ENCODE results near the gene ATXN2. TPM values are rescaled to one million over a fixed set of nuclear protein-coding genes. Genes with fewer than 3 reads are reported as not detected.
A peak's percentile ranks its signal among the peaks of the same experiment; 100 is the strongest.

Gene ATXN2
- total RNA-seq, 2 experiments from 2014 or later = 44.2 to 47.9 TPM

- Mint-ChIP-seq H3K4me3 (no peak overlapping the region), H3K36me3 (ENCODE audit: low read depth) (peaks cover 26% of the 10 kb centered on the region)
- POLR2A ChIA-PET = interaction anchor here (1.1 kb wide), 1 partner anchor 20 kb away, joined by 3 read pairs; no protein-coding TSS in a partner anchor
Measured at GRCh38 chr12:111431772-111432171, 167.3 kb downstream of the ATXN2 start.

GRCh38 chr12:111430433-111431353 is 168.4 kb downstream of the ATXN2 start:
- Mint-ChIP-seq H3K27me3 (no peaks in the 10 kb centered on the region), H3K4me3 (peak overlapping the region; percentile 71), H3K4me1 (peaks cover 93% of the 10 kb centered on the region), H3K36me3 (ENCODE audit: low read depth) (peaks cover 22% of the 10 kb centered on the region), H3K27ac (peak overlapping the region; percentile 97), H3K9me3 (ENCODE audit: low read depth) (no peaks in the 10 kb centered on the region)
- intact Hi-C loops (cut with DNase I, micrococcal nuclease) = loop anchor here (1.0 kb wide), 3 partner anchors 15 to 26 kb away; partner anchors contain the start of gene SH2B3 (in 1 of the 2)
- ChIA-PET CTCF (interaction anchor here (0.8 to 3.8 kb wide), 9 partner anchors 13 to 34 kb away, joined by 3 to 26 read pairs (median 6); no protein-coding TSS in a partner anchor), POLR2A (interaction anchor here (0.6 to 1.6 kb wide), 6 partner anchors 11 to 699 kb away, joined by 3 to 5 read pairs (median 4); no protein-coding TSS in a partner anchor)
- ATAC-seq = peak; percentile 16
- peak; percentile 86 for DNase-seq

More at GRCh38 chr12:111431772-111432171, 167.3 kb downstream of the ATXN2 start:
- ATAC-seq (no peak), DNase-seq (no peak)
- CTCF ChIA-PET = interaction anchor here (0.8 to 3.8 kb wide), 4 partner anchors 12 to 35 kb away, joined by 3 to 26 read pairs (median 14); no protein-coding TSS in a partner anchor
- intact Hi-C loops (cut with DNase I, micrococcal nuclease) = no loop called here
- Mint-ChIP-seq H3K27ac (peak overlapping the region; percentile 92), H3K27me3 (no peaks in the 10 kb centered on the region), H3K9me3 (ENCODE audit: low read depth) (no peaks in the 10 kb centered on the region), H3K4me1 (peaks cover 93% of the 10 kb centered on the region)

GRCh38 chr12:111429828-111430432 is 169.2 kb downstream of the ATXN2 start:
- H3K9me3 Mint-ChIP-seq (ENCODE audit: low read depth) = no peaks in the 10 kb centered on the region
- H3K4me3 Mint-ChIP-seq = peak overlapping the region; percentile 71
- DNase-seq (peak; percentile 72), ATAC-seq (peak; percentile 8)
- H3K27ac Mint-ChIP-seq = peak overlapping the region; percentile 97
- H3K36me3 Mint-ChIP-seq (ENCODE audit: low read depth) = peaks cover 22% of the 10 kb centered on the region
- ChIA-PET POLR2A (interaction anchor here (0.7 to 1.6 kb wide), 4 partner anchors 12 to 22 kb away, joined by 3 to 4 read pairs (median 4); no protein-coding TSS in a partner anchor), CTCF (interaction anchor here (0.7 to 3.8 kb wide), 8 partner anchors 14 to 34 kb away, joined by 3 to 26 read pairs (median 7); no protein-coding TSS in a partner anchor)
- intact Hi-C loops (cut with DNase I, micrococcal nuclease) = loop anchor here (1.0 kb wide), 3 partner anchors 15 to 26 kb away; partner anchors contain the start of gene SH2B3 (in 1 of the 2)
- H3K27me3 Mint-ChIP-seq = no peaks in the 10 kb centered on the region
- peaks cover 93% of the 10 kb centered on the region for H3K4me1 Mint-ChIP-seq

- H3K27ac Mint-ChIP-seq = peak overlapping the region; percentile 74
- H3K36me3 Mint-ChIP-seq (ENCODE audit: low read depth) = peaks cover 26% of the 10 kb centered on the region
- ChIA-PET POLR2A (interaction anchor here (0.7 kb wide), 1 partner anchor 687 kb away, joined by 3 read pairs; no protein-coding TSS in a partner anchor), CTCF (interaction anchor here (0.6 to 3.8 kb wide), 5 partner anchors 15 to 997 kb away, joined by 3 to 26 read pairs (median 10); no protein-coding TSS in a partner anchor)
- peaks cover 91% of the 10 kb centered on the region for H3K4me1 Mint-ChIP-seq
- no peaks in the 10 kb centered on the region for H3K27me3 Mint-ChIP-seq
- no peaks in the 10 kb centered on the region for H3K9me3 Mint-ChIP-seq (ENCODE audit: low read depth)
- DNase-seq (peak; percentile 42), ATAC-seq (no peak)
- intact Hi-C loops (cut with DNase I, micrococcal nuclease) = no loop called here
- H3K4me3 Mint-ChIP-seq = peak overlapping the region; percentile 71
Measured at GRCh38 chr12:111428728-111429175, 170.4 kb downstream of the ATXN2 start.

GRCh38 chr12:111428081-111428727 is 170.9 kb downstream of the ATXN2 start:
- Mint-ChIP-seq H3K4me1 (peaks cover 85% of the 10 kb centered on the region), H3K9me3 (ENCODE audit: low read depth) (no peaks in the 10 kb centered on the region), H3K27ac (peak overlapping the region; percentile 79), H3K4me3 (peak overlapping the region; percentile 71), H3K36me3 (ENCODE audit: low read depth) (peaks cover 26% of the 10 kb centered on the region), H3K27me3 (no peaks in the 10 kb centered on the region)
- no peak for ATAC-seq
- ChIA-PET CTCF (interaction anchor here (0.6 to 6.3 kb wide), 5 partner anchors 13 to 997 kb away, joined by 3 to 41 read pairs (median 3); no protein-coding TSS in a partner anchor), POLR2A (no interaction called here)
- no peak for DNase-seq
- intact Hi-C loops (cut with DNase I, micrococcal nuclease) = no loop called here

- DNase-seq (peak; percentile 3), ATAC-seq (no peak)
- no peak overlapping the region for H3K4me3 Mint-ChIP-seq
- H3K36me3 Mint-ChIP-seq (ENCODE audit: low read depth) = peaks cover 26% of the 10 kb centered on the region
- peak overlapping the region; percentile 58 for H3K27ac Mint-ChIP-seq
- peaks cover 83% of the 10 kb centered on the region for H3K4me1 Mint-ChIP-seq
- H3K9me3 Mint-ChIP-seq (ENCODE audit: low read depth) = no peaks in the 10 kb centered on the region
- no peaks in the 10 kb centered on the region for H3K27me3 Mint-ChIP-seq
- POLR2A ChIA-PET = interaction anchor here (0.6 to 1.0 kb wide), 2 partner anchors 14 to 15 kb away, joined by 3 to 13 read pairs; no protein-coding TSS in a partner anchor
- CTCF ChIA-PET = interaction anchor here (0.6 to 6.3 kb wide), 8 partner anchors 12 to 996 kb away, joined by 3 to 41 read pairs (median 3); no protein-coding TSS in a partner anchor
- intact Hi-C loops (cut with DNase I, micrococcal nuclease) = no loop called here
Measured at GRCh38 chr12:111427417-111428074, 171.6 kb downstream of the ATXN2 start.

- Mint-ChIP-seq H3K36me3 (ENCODE audit: low read depth) (peaks cover 26% of the 10 kb centered on the region), H3K27ac (peak overlapping the region; percentile 81), H3K9me3 (ENCODE audit: low read depth) (no peaks in the 10 kb centered on the region), H3K4me3 (peak overlapping the region; percentile 15), H3K4me1 (peaks cover 76% of the 10 kb centered on the region), H3K27me3 (no peaks in the 10 kb centered on the region)
- intact Hi-C loops (cut with DNase I, micrococcal nuclease) = no loop called here
- ChIA-PET POLR2A (interaction anchor here (0.6 to 1.0 kb wide), 3 partner anchors 14 to 26 kb away, joined by 3 to 13 read pairs (median 4); no protein-coding TSS in a partner anchor), CTCF (interaction anchor here (0.7 to 6.3 kb wide), 6 partner anchors 13 to 30 kb away, joined by 3 to 41 read pairs (median 6); no protein-coding TSS in a partner anchor)
- ATAC-seq (peak; percentile 61), DNase-seq (peak; percentile 57)
Measured at GRCh38 chr12:111426344-111427185, 172.6 kb downstream of the ATXN2 start.

- Mint-ChIP-seq H3K27ac (peak overlapping the region; percentile 49), H3K4me1 (peaks cover 70% of the 10 kb centered on the region), H3K36me3 (ENCODE audit: low read depth) (peaks cover 34% of the 10 kb centered on the region), H3K27me3 (no peaks in the 10 kb centered on the region), H3K9me3 (ENCODE audit: low read depth) (no peaks in the 10 kb centered on the region), H3K4me3 (no peak overlapping the region)
- ChIA-PET CTCF (interaction anchor here (2.2 to 6.3 kb wide), 2 partner anchors 13 to 26 kb away, joined by 9 to 41 read pairs; no protein-coding TSS in a partner anchor), POLR2A (interaction anchor here (0.6 kb wide), 1 partner anchor 27 kb away, joined by 4 read pairs; no protein-coding TSS in a partner anchor)
- intact Hi-C loops (cut with DNase I, micrococcal nuclease) = no loop called here
- no peak for DNase-seq
- ATAC-seq = no peak
Measured at GRCh38 chr12:111425655-111426054, 173.5 kb downstream of the ATXN2 start.

GRCh38 chr12:111424793-111425251 is 174.3 kb downstream of the ATXN2 start:
- Mint-ChIP-seq H3K4me1 (peaks cover 61% of the 10 kb centered on the region), H3K9me3 (ENCODE audit: low read depth) (no peaks in the 10 kb centered on the region), H3K36me3 (ENCODE audit: low read depth) (peaks cover 35% of the 10 kb centered on the region), H3K27me3 (no peaks in the 10 kb centered on the region), H3K27ac (peak overlapping the region; percentile 44), H3K4me3 (no peak overlapping the region)
- ATAC-seq (peak; percentile 24), DNase-seq (peak; percentile 42)
- intact Hi-C loops (cut with DNase I, micrococcal nuclease) = no loop called here
- POLR2A ChIA-PET = no interaction called here
- CTCF ChIA-PET = interaction anchor here (2.2 to 6.3 kb wide), 2 partner anchors 12 to 27 kb away, joined by 9 to 41 read pairs; no protein-coding TSS in a partner anchor
